ENCODE data around the gene ALCAM. TPM values are rescaled to one million over a fixed set of nuclear protein-coding genes. Genes with fewer than 3 reads are reported as not detected.
"Not testable (repeated sequence)": the region's sequence is repeated elsewhere in the genome, so short reads cannot be mapped to it uniquely, and the experiment has no call there.

The ALCAM gene
- total RNA-seq, 1 experiment from 2014 or later, result 0.85 TPM

DNA sequence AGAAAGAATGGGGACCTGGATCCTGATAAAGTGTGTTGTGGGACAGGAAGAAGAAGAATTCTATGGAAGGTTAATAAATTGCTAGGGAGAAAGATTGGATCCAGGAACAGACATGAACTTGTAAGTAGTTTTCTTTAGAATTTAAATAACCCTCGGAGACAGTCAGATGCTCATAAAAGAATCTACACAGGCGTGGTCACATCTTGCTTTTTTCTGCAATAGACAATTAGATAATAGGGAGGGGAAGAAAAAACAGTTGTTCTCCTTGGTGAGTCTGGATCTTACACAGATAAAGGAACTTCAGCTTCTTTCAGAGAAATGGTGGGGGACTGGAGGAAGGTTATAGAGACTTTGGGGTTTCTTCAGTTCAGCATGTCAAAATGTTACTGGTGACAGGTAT, 232.6 kb downstream of the ALCAM start:
- Histone ChIP-seq H3K27me3 (no peaks in the 10 kb centered on the region), H3K4me1 (peaks cover 20% of the 10 kb centered on the region), H3K9me3 (replicated peaks) (no peaks in the 10 kb centered on the region; the same call in 1 of the 2 replicates), H3K4me3 (no peak overlapping the region), H3K36me3 (no peaks in the 10 kb centered on the region), H3K27ac (no peak overlapping the region)
- DNase-seq, result no peak

DNA sequence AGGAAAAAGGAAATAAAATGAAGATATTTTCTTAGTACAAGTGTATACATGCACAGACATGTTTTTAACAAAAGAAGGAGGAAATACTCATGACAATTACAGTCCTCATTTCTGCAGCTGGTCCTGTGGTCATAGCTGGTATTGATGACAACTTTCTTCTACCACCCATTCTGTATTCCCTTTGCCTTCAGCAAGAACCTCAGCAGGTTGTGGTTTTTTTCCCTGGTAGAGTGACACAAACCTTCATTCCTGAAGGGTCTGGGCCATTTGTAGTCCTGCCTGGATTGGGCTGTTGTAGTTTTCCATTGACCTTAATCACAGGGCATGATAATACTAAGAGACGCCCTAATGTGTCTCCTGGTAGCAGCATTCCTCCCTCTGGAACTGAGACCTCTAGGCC, 235.0 kb downstream of the ALCAM start:
- not testable (repeated sequence) for H3K9me3 ChIP-seq (replicated peaks); DNase-seq; H3K36me3 ChIP-seq; H3K27ac ChIP-seq; H3K4me3 ChIP-seq; H3K27me3 ChIP-seq
- H3K4me1 ChIP-seq, result peaks cover 20% of the 10 kb centered on the region

DNA sequence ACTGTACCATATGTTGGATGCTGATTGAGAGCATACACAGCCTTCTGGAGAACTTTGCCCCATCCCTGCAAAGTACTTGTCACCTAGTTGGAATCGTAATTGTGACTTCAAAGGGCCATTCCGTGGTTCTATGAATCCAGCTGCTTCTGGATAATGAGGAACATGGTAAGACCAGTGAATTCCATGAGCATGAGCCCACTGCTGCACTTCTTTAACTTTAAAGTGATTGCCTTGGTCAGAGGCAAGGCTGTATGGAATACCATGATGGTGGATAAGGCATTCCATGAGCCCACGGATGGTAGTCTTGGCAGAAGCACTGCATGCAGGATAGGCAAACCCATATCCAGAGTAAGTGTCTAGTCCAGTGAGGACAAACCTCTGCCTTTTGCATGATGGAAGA, 235.6 kb downstream of the ALCAM start:
- H3K9me3 ChIP-seq (replicated peaks); H3K27ac ChIP-seq; DNase-seq; H3K27me3 ChIP-seq; H3K4me3 ChIP-seq; H3K36me3 ChIP-seq: not testable (repeated sequence)
- peaks cover 20% of the 10 kb centered on the region for H3K4me1 ChIP-seq

DNA sequence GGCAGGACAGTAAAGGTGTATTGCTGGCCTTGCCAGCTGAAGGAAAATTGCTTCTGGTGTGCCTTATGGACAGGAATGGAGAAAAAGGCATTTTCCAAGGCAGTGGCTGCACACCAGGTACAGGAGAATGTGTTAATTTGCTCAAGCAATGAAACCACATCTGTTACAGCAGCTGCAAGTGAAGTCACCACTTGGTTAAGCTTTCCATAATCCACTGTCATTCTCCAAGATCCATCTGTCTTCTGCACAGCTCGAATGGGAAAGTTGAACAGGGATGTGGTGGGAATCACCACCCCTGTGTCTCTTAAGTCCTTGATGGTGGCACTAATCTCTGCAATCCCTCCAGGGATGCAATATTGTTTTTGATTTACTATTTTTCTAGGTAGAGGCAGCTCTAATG, 236.8 kb downstream of the ALCAM start:
- peaks cover 13% of the 10 kb centered on the region for H3K4me1 ChIP-seq
- peak overlapping the region; percentile 23; the same call in 1 of the 2 replicates for H3K27ac ChIP-seq
- not testable (repeated sequence) for H3K27me3 ChIP-seq; H3K36me3 ChIP-seq; H3K9me3 ChIP-seq (replicated peaks); H3K4me3 ChIP-seq
- DNase-seq, result peak in 1 of 2 experiments; percentile 45

GRCh38 chr3:105606016-105606415, 239.3 kb downstream of the ALCAM start:
- no peaks in the 10 kb centered on the region for H3K27me3 ChIP-seq
- no peaks in the 10 kb centered on the region for H3K36me3 ChIP-seq
- no peak overlapping the region for H3K27ac ChIP-seq
- no peak for DNase-seq
- H3K9me3 ChIP-seq (replicated peaks), result no peaks in the 10 kb centered on the region; the same call in 1 of the 2 replicates
- H3K4me3 ChIP-seq, result no peak overlapping the region
- peaks cover 10% of the 10 kb centered on the region for H3K4me1 ChIP-seq

DNA sequence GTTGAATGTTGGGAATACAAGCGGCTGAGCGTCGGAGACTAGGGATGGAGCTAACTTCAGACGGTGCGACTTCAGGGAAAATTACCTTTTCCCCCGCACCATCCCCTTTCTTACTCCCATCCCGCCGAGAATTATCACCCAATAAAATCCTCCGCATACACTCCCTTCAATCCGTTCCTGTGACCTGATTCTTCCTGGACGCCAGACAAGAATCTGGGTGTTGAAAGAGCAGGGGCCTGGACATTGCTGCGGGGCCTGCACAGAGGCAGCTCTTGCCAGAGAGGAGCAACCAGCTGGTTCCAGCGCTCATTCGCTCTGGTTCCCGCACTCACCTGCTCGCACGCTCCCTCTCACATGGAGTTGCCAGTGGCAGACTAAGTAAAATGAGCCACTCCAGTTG, 241.9 kb downstream of the ALCAM start:
- Histone ChIP-seq H3K36me3 (no peaks in the 10 kb centered on the region), H3K4me3 (no peak overlapping the region), H3K9me3 (replicated peaks) (no peaks in the 10 kb centered on the region), H3K27me3 (no peaks in the 10 kb centered on the region), H3K4me1 (peaks cover 5% of the 10 kb centered on the region), H3K27ac (no peak overlapping the region)
- DNase-seq, result no peak

DNA sequence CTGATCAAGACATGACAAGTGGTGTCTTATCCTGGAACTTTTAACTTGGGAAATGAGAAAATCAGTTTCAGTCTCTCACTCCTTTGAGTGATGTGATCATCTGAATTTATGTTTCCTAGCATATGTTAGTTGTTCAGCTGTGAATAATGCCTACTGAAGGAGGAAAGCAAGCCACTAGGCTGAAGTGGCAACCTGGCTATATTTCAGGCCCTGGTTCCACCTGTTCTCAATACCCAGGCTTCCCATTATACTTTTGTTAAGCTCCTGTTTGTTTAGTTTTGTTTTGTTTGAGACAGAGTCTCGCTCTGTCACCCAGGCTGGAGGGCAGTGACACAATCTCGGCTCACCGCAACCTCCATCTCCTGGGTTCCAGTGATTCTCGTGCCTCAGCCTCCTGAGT, 243.8 kb downstream of the ALCAM start:
- no peaks in the 10 kb centered on the region for H3K9me3 ChIP-seq (replicated peaks)
- H3K27ac ChIP-seq, result no peak overlapping the region
- H3K4me1 ChIP-seq, result peaks cover 10% of the 10 kb centered on the region
- no peak overlapping the region for H3K4me3 ChIP-seq
- H3K27me3 ChIP-seq, result no peaks in the 10 kb centered on the region
- DNase-seq, result no peak
- no peaks in the 10 kb centered on the region for H3K36me3 ChIP-seq

DNA sequence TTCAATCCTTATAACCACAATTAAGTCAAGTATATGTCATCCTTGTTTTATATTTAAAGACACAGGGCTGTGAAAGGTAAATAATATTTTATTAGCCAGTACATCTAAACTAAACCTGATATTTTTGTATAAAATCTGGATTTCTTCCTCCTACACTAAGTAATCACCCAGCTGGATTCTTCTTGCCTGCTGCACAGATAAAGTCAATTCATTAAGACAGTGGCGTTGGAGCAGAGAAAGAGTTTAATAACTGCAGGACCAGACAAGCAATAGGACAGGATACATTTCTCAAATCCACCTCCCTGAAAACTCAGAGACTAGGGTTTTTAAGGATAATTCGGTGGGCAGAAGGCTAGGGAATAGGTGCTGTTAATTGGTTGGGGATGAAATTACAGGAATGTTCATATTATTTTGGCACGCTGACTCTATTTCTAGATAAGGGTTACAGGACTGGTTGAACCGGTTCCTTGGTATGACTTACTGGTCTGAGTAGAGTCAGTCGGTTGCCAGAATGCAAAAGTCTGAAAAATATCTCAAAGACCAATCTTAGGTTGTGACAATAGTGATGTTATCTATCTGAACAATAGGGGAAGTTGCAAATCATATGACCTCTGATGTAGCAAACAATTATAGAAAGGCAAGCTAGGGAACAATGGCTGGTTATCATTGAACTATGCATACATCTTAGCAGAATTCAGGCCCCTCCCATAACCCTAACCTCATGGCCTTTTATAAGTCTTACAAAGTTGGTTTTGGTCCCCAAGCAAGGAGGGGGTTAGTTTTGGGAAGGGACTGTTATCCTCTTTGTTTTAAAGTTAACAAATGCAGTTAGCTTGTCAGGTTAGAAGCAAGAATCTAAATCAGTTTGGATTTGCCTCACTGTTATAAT, 244.8 kb downstream of the ALCAM start:
- Histone ChIP-seq H3K9me3 (replicated peaks) (no peaks in the 10 kb centered on the region), H3K27ac (no peak overlapping the region), H3K27me3 (no peaks in the 10 kb centered on the region), H3K4me3 (no peak overlapping the region), H3K36me3 (no peaks in the 10 kb centered on the region), H3K4me1 (peaks cover 10% of the 10 kb centered on the region)
- DNase-seq, result no peak

DNA sequence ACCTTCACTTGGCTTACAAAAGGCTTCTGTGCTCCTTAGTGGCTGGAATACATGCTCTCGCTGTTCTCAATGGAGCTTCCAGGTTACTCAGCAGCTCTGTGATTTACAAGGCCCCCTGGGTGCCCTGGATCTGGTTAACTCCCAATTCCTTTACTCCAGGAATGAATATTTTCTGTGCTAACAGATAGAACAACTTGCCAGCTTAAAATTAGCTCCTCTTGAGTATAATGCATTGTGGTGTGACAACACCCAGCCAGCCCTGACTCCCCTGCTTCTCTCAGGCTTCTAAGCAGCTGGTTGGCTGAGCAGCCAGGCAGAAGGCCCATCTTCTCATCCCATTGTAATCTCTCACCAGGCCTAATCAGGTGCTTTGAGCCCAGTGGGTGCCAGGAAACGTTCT, 246.4 kb downstream of the ALCAM start:
- no peaks in the 10 kb centered on the region for H3K9me3 ChIP-seq (replicated peaks)
- DNase-seq, result no peak
- no peaks in the 10 kb centered on the region for H3K27me3 ChIP-seq

GRCh38 chr3:105614288-105615030, 247.8 kb downstream of the ALCAM start:
- no peaks in the 10 kb centered on the region for H3K27me3 ChIP-seq
- H3K27ac ChIP-seq, result no peak overlapping the region
- no peaks in the 10 kb centered on the region for H3K9me3 ChIP-seq (replicated peaks)
- no peak overlapping the region for H3K4me3 ChIP-seq
- H3K4me1 ChIP-seq, result peaks cover 19% of the 10 kb centered on the region
- no peaks in the 10 kb centered on the region for H3K36me3 ChIP-seq
- DNase-seq, result peak; percentile 56 to 60

More for the DNA sequence above, 246.4 kb downstream of the ALCAM start:
- no peak overlapping the region for H3K27ac ChIP-seq
- H3K4me3 ChIP-seq, result no peak overlapping the region
- peaks cover 10% of the 10 kb centered on the region for H3K4me1 ChIP-seq
- H3K36me3 ChIP-seq, result no peaks in the 10 kb centered on the region

GRCh38 chr3:105615814-105616213, 249.1 kb downstream of the ALCAM start:
- no peak for DNase-seq
- Histone ChIP-seq H3K27ac (no peak overlapping the region), H3K36me3 (no peaks in the 10 kb centered on the region), H3K4me1 (peaks cover 23% of the 10 kb centered on the region), H3K4me3 (no peak overlapping the region), H3K27me3 (no peaks in the 10 kb centered on the region), H3K9me3 (replicated peaks) (no peaks in the 10 kb centered on the region)

GRCh38 chr3:105616374-105617121, 249.8 kb downstream of the ALCAM start:
- no peak overlapping the region for H3K4me3 ChIP-seq
- H3K27me3 ChIP-seq, result no peaks in the 10 kb centered on the region
- H3K27ac ChIP-seq, result no peak overlapping the region
- peaks cover 23% of the 10 kb centered on the region for H3K4me1 ChIP-seq
- H3K9me3 ChIP-seq (replicated peaks), result no peaks in the 10 kb centered on the region
- H3K36me3 ChIP-seq, result no peaks in the 10 kb centered on the region
- DNase-seq, result no peak

DNA sequence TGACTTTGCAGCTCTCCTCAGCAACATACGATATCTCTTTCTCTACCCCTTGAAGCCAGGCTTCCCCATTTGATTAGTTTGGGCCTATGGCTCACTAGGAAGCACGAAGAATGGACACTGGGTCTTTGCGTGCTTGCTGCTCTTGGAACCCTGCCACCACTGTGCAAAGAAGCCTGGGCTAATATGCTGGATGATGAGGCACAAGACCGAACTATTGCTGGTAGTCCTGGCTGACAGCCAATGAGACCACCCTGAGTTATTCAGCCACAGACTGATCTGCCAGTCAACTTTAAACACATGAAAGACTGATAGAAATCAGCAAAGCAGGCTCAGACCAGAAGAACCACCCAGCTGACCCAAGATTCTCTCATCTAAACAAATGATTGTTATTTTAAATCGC, 251.8 kb downstream of the ALCAM start:
- peak; percentile 82 to 84 for DNase-seq
- Histone ChIP-seq H3K27ac (no peak overlapping the region), H3K4me1 (peaks cover 23% of the 10 kb centered on the region), H3K27me3 (no peaks in the 10 kb centered on the region), H3K9me3 (replicated peaks) (no peaks in the 10 kb centered on the region), H3K36me3 (no peaks in the 10 kb centered on the region), H3K4me3 (no peak overlapping the region)

DNA sequence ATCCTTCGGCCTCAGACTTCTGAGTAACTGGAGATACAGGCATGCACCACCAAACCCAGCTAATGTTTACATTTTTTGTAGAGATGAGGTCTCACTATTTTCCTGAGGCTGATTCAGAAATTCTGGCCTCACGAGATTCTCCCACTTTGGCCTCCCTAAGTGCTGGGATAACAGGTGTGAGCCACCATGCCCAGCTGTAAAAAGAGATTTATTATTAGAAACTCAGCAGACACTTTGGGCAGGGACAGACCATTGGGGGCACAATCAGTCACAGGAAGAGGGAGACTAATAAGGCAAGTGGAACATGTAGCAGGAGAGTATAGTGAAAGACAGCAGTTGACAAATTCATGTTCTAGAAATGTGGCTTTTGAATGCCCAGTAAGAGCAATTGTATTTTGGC, 252.9 kb downstream of the ALCAM start:
- Histone ChIP-seq H3K4me3 (no peak overlapping the region), H3K27me3 (no peaks in the 10 kb centered on the region), H3K27ac (no peak overlapping the region), H3K9me3 (replicated peaks) (no peaks in the 10 kb centered on the region), H3K4me1 (peaks cover 13% of the 10 kb centered on the region), H3K36me3 (no peaks in the 10 kb centered on the region)
- peak; percentile 34 to 54 for DNase-seq

DNA sequence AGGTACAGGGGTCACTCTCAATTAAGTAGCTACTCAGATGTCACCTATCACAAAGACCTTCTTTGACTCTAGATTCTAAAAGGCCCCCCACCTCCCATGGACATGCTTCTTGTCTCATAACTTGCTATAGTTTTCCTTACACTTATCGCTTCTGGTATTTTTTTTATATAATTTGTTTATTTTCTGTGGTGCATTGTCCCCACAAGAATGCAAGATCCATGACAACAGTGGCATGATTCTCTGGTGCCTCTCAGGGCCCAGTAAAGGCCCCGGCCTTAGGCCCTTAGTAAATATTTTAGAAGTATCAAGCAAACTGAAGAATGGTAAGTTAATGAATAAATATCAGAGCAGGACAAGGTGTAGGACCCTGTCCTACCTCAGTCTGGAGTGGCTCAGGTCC, 253.5 kb downstream of the ALCAM start:
- Histone ChIP-seq H3K36me3 (no peaks in the 10 kb centered on the region), H3K27me3 (no peaks in the 10 kb centered on the region), H3K9me3 (replicated peaks) (no peaks in the 10 kb centered on the region), H3K4me3 (no peak overlapping the region), H3K4me1 (peaks cover 13% of the 10 kb centered on the region), H3K27ac (no peak overlapping the region)
- DNase-seq, result no peak

Measured in SJCRH30 (cell line).